Activated CD4-positive, alpha-beta T cell treated with anti-CD3 and anti-CD28 coated beads, Interleukin-10, Interleukin-2, amounts not matched to agents 100 ng/mL and 50 ng/mL, durations not matched to agents 16 hours and 8 hours (primary cell): ENCODE results near the gene ARHGEF19.
"Not testable (repeated sequence)": the region's sequence is repeated elsewhere in the genome, so short reads cannot be mapped to it uniquely, and the experiment has no call there.

Experiments
- DNase-seq: peaks from one replicate; pipeline ENCODE4 v3.0.0-alpha.2; 2020

Gene ARHGEF19

GRCh38 chr1:16243936-16244649 is 31.6 kb upstream of the ARHGEF19 start:
- DNase-seq = peak; percentile 82

GRCh38 chr1:16243215-16243610 is 30.8 kb upstream of the ARHGEF19 start:
- DNase-seq = no peak

GRCh38 chr1:16242556-16243214 is 30.2 kb upstream of the ARHGEF19 start:
- no peak for DNase-seq

- DNase-seq = no peak
These were observed 28.8 kb upstream of the ARHGEF19 start for GRCh38 chr1:16241221-16241708.

GRCh38 chr1:16239972-16240491 is 27.6 kb upstream of the ARHGEF19 start:
- DNase-seq = peak; percentile 16

GRCh38 chr1:16237343-16237830 is 24.9 kb upstream of the ARHGEF19 start:
- no peak for DNase-seq

GRCh38 chr1:16236511-16237342 is 24.3 kb upstream of the ARHGEF19 start, which contains the start of gene CPLANE2:
TSS of gene CPLANE2 (minus strand) at chr1:16237183. CDS start at chr1:16236742, 441 bp downstream.
- DNase-seq = peak; percentile 97

- peak; percentile 65 for DNase-seq
These were observed 23.6 kb upstream of the ARHGEF19 start for GRCh38 chr1:16235944-16236510.

GRCh38 chr1:16235347-16235746 is 22.9 kb upstream of the ARHGEF19 start:
- DNase-seq = no peak

- DNase-seq = no peak
These were observed 21.0 kb upstream of the ARHGEF19 start for GRCh38 chr1:16233431-16233830.

GRCh38 chr1:16232316-16232710 is 19.9 kb upstream of the ARHGEF19 start:
- no peak for DNase-seq

GRCh38 chr1:16231331-16232315 is 19.2 kb upstream of the ARHGEF19 start:
- no peak for DNase-seq

- DNase-seq = no peak
These were observed 18.3 kb upstream of the ARHGEF19 start for GRCh38 chr1:16230744-16231143.

- no peak for DNase-seq
These were observed 17.7 kb upstream of the ARHGEF19 start for GRCh38 chr1:16229976-16230740.

- no peak for DNase-seq
These were observed 14.2 kb upstream of the ARHGEF19 start for GRCh38 chr1:16226490-16227179.

- no peak for DNase-seq
These were observed 13.7 kb upstream of the ARHGEF19 start for GRCh38 chr1:16226129-16226489.

GRCh38 chr1:16224472-16224871 is 12.0 kb upstream of the ARHGEF19 start:
- DNase-seq = no peak

GRCh38 chr1:16222716-16223115 is 10.3 kb upstream of the ARHGEF19 start:
- DNase-seq = not testable (repeated sequence)

- DNase-seq = no peak
These were observed 9.0 kb upstream of the ARHGEF19 start for GRCh38 chr1:16221499-16221898.

- DNase-seq = no peak
These were observed 7.6 kb upstream of the ARHGEF19 start for GRCh38 chr1:16219968-16220500.
